ENCODE results near the gene PTDSS2. TPM values are rescaled to one million over a fixed set of nuclear protein-coding genes. Genes with fewer than 3 reads are reported as not detected.

PTDSS2 gene
- total and polyA plus RNA-seq, 8 donors = 11.6 to 264 (median 25.1) TPM

- H3K36me3 ChIP-seq = peaks cover 13 to 36% (median 33%) of the 10 kb centered on the region in 4 donors
- H3K4me1 ChIP-seq = peaks cover 27 to 37% (median 36%) of the 10 kb centered on the region in 4 donors
- DNase-seq = peak in 1 of 2 donors; percentile 3
- no peaks in the 10 kb centered on the region for H3K9me3 ChIP-seq
- no peak overlapping the region for H3K27ac ChIP-seq
- peaks cover 0 to 8% (median 0%) of the 10 kb centered on the region in 3 donors for H3K27me3 ChIP-seq
- 84 to 88% (median 87%) methylated on average over 16 to 18 of the region's 18 CpGs for WGBS, 5 donors
- no peak overlapping the region for H3K4me3 ChIP-seq
- intact Hi-C loops (cut with DNase I; ENCODE audit: low total_unique reads) = no loop called here
- no peak for TF ChIP-seq POLR2AphosphoS5 (IDR thresholded peaks at IDR 0.05)
Measured at GRCh38 chr11:531919-532526, 81.9 kb downstream of the PTDSS2 start.

- H3K4me3 ChIP-seq = no peak overlapping the region
- H3K27me3 ChIP-seq = peaks cover 0 to 13% (median 0%) of the 10 kb centered on the region in 3 donors
- no peak for TF ChIP-seq POLR2A (IDR thresholded peaks at IDR 0.05)
- no peaks in the 10 kb centered on the region for H3K9me3 ChIP-seq
- WGBS, 5 donors = 70 to 84% (median 79%) methylated on average over 15 to 23 of the region's 23 CpGs
- peaks cover 33 to 42% (median 41%) of the 10 kb centered on the region in 4 donors for H3K4me1 ChIP-seq
- peaks cover 13 to 36% (median 33%) of the 10 kb centered on the region in 4 donors for H3K36me3 ChIP-seq
- intact Hi-C loops (cut with DNase I; ENCODE audit: low total_unique reads) = no loop called here
- H3K27ac ChIP-seq = no peak overlapping the region
- peak in 1 of 2 donors; percentile 39 for DNase-seq
Measured at GRCh38 chr11:532527-532985, 82.5 kb downstream of the PTDSS2 start.

GRCh38 chr11:532986-533585 is 83.0 kb downstream of the PTDSS2 start:
- intact Hi-C loops (cut with DNase I; ENCODE audit: low total_unique reads) = no loop called here

GRCh38 chr11:533586-534395 is 83.7 kb downstream of the PTDSS2 start:
- H3K27me3 ChIP-seq = peaks cover 0 to 22% (median 0%) of the 10 kb centered on the region in 3 donors
- WGBS, 5 donors = 90 to 96% (median 92%) methylated on average over 21 to 37 of the region's 37 CpGs
- H3K27ac ChIP-seq = peak overlapping the region in 2 of 5 donors; percentile 80 to 92
- peak overlapping the region; percentile 65 to 91 (median 86) for H3K4me3 ChIP-seq
- TF ChIP-seq CTCF (IDR thresholded peaks at IDR 0.05) (no peak), POLR2A (IDR thresholded peaks at IDR 0.05) (no peak), EP300 (IDR thresholded peaks at IDR 0.05) (no peak), POLR2AphosphoS5 (IDR thresholded peaks at IDR 0.05) (no peak)
- H3K9me3 ChIP-seq = no peaks in the 10 kb centered on the region
- H3K36me3 ChIP-seq = peaks cover 13 to 36% (median 33%) of the 10 kb centered on the region in 4 donors
- DNase-seq = peak in 1 of 2 donors; percentile 17
- H3K4me1 ChIP-seq = peaks cover 38 to 50% (median 49%) of the 10 kb centered on the region in 4 donors
- intact Hi-C loops (cut with DNase I; ENCODE audit: low total_unique reads) = no loop called here

More at GRCh38 chr11:532986-533585, 83.0 kb downstream of the PTDSS2 start:
- TF ChIP-seq POLR2A (IDR thresholded peaks at IDR 0.05) (no peak), CTCF (IDR thresholded peaks at IDR 0.05) (no peak), POLR2AphosphoS5 (IDR thresholded peaks at IDR 0.05) (no peak), EP300 (IDR thresholded peaks at IDR 0.05) (no peak)
- peak in 1 of 2 donors; percentile 14 for DNase-seq
- no peak overlapping the region for H3K4me3 ChIP-seq
- WGBS, 5 donors = 79 to 93% (median 89%) methylated on average over 18 to 33 of the region's 33 CpGs
- H3K27me3 ChIP-seq = peaks cover 0 to 19% (median 0%) of the 10 kb centered on the region in 3 donors
- no peaks in the 10 kb centered on the region for H3K9me3 ChIP-seq
- no peak overlapping the region for H3K27ac ChIP-seq
- peaks cover 13 to 36% (median 33%) of the 10 kb centered on the region in 4 donors for H3K36me3 ChIP-seq
- H3K4me1 ChIP-seq = peaks cover 38 to 47% (median 47%) of the 10 kb centered on the region in 4 donors

All from stomach (tissue), 9 donors.